ENCODE results near the gene KCNAB2. TPM values are rescaled to one million over a fixed set of nuclear protein-coding genes. Genes with fewer than 3 reads are reported as not detected.

Gene KCNAB2
- total RNA-seq, 1 donor from 2014 or later, result 2.7 TPM

GRCh38 chr1:6095511-6096242 is 50.0 kb downstream of the KCNAB2 start:
- peaks cover 7% of the 10 kb centered on the region for H3K27me3 ChIP-seq (ENCODE audit: control insufficient read depth, insufficient read depth, low read length)
- no peaks in the 10 kb centered on the region for H3K36me3 ChIP-seq (ENCODE audit: control insufficient read depth, insufficient read depth, low read length)
- H3K4me3 ChIP-seq (ENCODE audit: low read depth, low read length), result no peak overlapping the region
- no peak for TF ChIP-seq CTCF (IDR thresholded peaks at IDR 0.05; ENCODE audit: insufficient read depth, low read length, poor library complexity, severe bottlenecking)
- DNase-seq (ENCODE audit: low read depth), result no peak

GRCh38 chr1:6096243-6097116 is 50.8 kb downstream of the KCNAB2 start:
- Histone ChIP-seq H3K4me3 (ENCODE audit: low read depth, low read length) (no peak overlapping the region), H3K27me3 (ENCODE audit: control insufficient read depth, insufficient read depth, low read length) (peaks cover 12% of the 10 kb centered on the region), H3K36me3 (ENCODE audit: control insufficient read depth, insufficient read depth, low read length) (no peaks in the 10 kb centered on the region)
- no peak for DNase-seq (ENCODE audit: low read depth)
- TF ChIP-seq CTCF (IDR thresholded peaks at IDR 0.05; ENCODE audit: insufficient read depth, low read length, poor library complexity, severe bottlenecking), result no peak

- DNase-seq (ENCODE audit: low read depth), result no peak
- Histone ChIP-seq H3K36me3 (ENCODE audit: control insufficient read depth, insufficient read depth, low read length) (no peaks in the 10 kb centered on the region), H3K4me3 (ENCODE audit: low read depth, low read length) (no peak overlapping the region), H3K27me3 (ENCODE audit: control insufficient read depth, insufficient read depth, low read length) (peaks cover 13% of the 10 kb centered on the region)
- TF ChIP-seq CTCF (IDR thresholded peaks at IDR 0.05; ENCODE audit: insufficient read depth, low read length, poor library complexity, severe bottlenecking), result no peak
These were observed 51.5 kb downstream of the KCNAB2 start for GRCh38 chr1:6097117-6097595.

GRCh38 chr1:6097824-6098223 is 52.1 kb downstream of the KCNAB2 start:
- Histone ChIP-seq H3K27me3 (ENCODE audit: control insufficient read depth, insufficient read depth, low read length) (peaks cover 14% of the 10 kb centered on the region), H3K36me3 (ENCODE audit: control insufficient read depth, insufficient read depth, low read length) (no peaks in the 10 kb centered on the region), H3K4me3 (ENCODE audit: low read depth, low read length) (no peak overlapping the region)
- TF ChIP-seq CTCF (IDR thresholded peaks at IDR 0.05; ENCODE audit: insufficient read depth, low read length, poor library complexity, severe bottlenecking), result no peak
- no peak for DNase-seq (ENCODE audit: low read depth)

GRCh38 chr1:6098303-6099215 is 52.9 kb downstream of the KCNAB2 start:
- Histone ChIP-seq H3K4me3 (ENCODE audit: low read depth, low read length) (no peak overlapping the region), H3K27me3 (ENCODE audit: control insufficient read depth, insufficient read depth, low read length) (peaks cover 17% of the 10 kb centered on the region), H3K36me3 (ENCODE audit: control insufficient read depth, insufficient read depth, low read length) (no peaks in the 10 kb centered on the region)
- no peak for DNase-seq (ENCODE audit: low read depth)
- TF ChIP-seq CTCF (IDR thresholded peaks at IDR 0.05; ENCODE audit: insufficient read depth, low read length, poor library complexity, severe bottlenecking), result no peak
